Sigmoid colon (tissue), 7 donors: Measurements from ENCODE around the gene TTC12. TPM values are rescaled to one million over a fixed set of nuclear protein-coding genes. Genes with fewer than 3 reads are reported as not detected.

Experiments
- DNase-seq: peaks from one replicate; pipeline ENCODE4 v3.0.0-alpha.2; 2019
- H3K27ac ChIP-seq, 4 donors: fragments of 200-600 bp; sonication (generic); one replicate each; pipeline ENCODE4 v1.5.1; 2016 to 2019; ENCODE audit warnings: mild to moderate bottlenecking in 1 of 4
- H3K27me3 ChIP-seq, 3 donors: fragments of 200-600 bp; sonication (generic); one replicate each; pipeline ENCODE4 v1.5.1; 2019; ENCODE audit warnings: mild to moderate bottlenecking in 1 of 3
- H3K36me3 ChIP-seq, 4 donors: fragments of 200-600 bp; sonication (generic); one replicate each; pipeline ENCODE4 v1.5.1; 2016 to 2019
- H3K4me1 ChIP-seq, 4 donors: fragments of 200-600 bp; sonication (generic); one replicate each; pipeline ENCODE4 v1.5.1; 2017 to 2019
- H3K4me3 ChIP-seq, 4 donors: fragments of 200-600 bp; sonication (generic); one replicate each; pipeline ENCODE4 v1.5.1; 2017 to 2019; ENCODE audit warnings: mild to moderate bottlenecking in 2 of 4, moderate library complexity in 1 of 4
- H3K9me3 ChIP-seq, 4 donors: fragments of 200-600 bp in 3 of 4; sonication (generic) in 3 of 4; one replicate each; pipeline versions ENCODE4 v1.5.1 to v1.6.1; 2013 to 2019
- CTCF ChIP-seq, 4 experiments: fragments of 450-650 bp in 3 of 4; fragments of 200-600 bp in 1 of 4; IDR thresholded peaks; one replicate each; pipeline ENCODE4 v1.5.1; 2016 to 2019; ENCODE audit warnings: antibody characterized with exemption in 4 of 4, mild to moderate bottlenecking in 3 of 4, moderate library complexity in 2 of 4
- EP300 ChIP-seq, 4 donors: sonication (generic); formaldehyde crosslinking; IDR thresholded peaks; one replicate each; pipeline ENCODE4 v1.6.1; 2017; ENCODE audit warnings: antibody characterized with exemption in 4 of 4
- POLR2A ChIP-seq, 2 donors: fragments of 450-650 bp; IDR thresholded peaks; one replicate each; pipeline ENCODE4 v1.6.1; 2016; ENCODE audit warnings: antibody characterized with exemption in 2 of 2, mild to moderate bottlenecking in 2 of 2, moderate library complexity in 2 of 2
- POLR2AphosphoS5 ChIP-seq, 4 donors: sonication (generic); formaldehyde crosslinking; IDR thresholded peaks; one replicate each; pipeline ENCODE4 v1.6.1; 2017; ENCODE audit warnings: antibody characterized with exemption in 4 of 4
- WGBS, 2 donors: extraction: QIAGEN DNeasy Blood & Tissue Kit; methylation state at CpG; one replicate each; pipeline ENCODE4 v1.1.7; 2013; 5-methylcytosine and 5-hydroxymethylcytosine counted together
- intact Hi-C: fragments of 100-400 bp; cut with DNase I; formaldehyde crosslinking; loops from one replicate; pipeline ENCODE4 v1.15.1; 2023
- polyA plus RNA-seq, 3 donors: library from polyadenylated mRNA; stranded (reverse); fragments of 200-250 nt; gene quantifications; one replicate each; pipeline ENCODE4 v1.2.3, GENCODE V29; 2013
- total RNA-seq, 4 donors: library from RNA; depleted of rRNA; stranded (reverse); fragments of >200 nt; gene quantifications; one replicate each; pipeline ENCODE4 v1.1.0, GENCODE V29; 2016
- donor health status: healthy with polysubstance abuse.
- donor health status: Bipolar disorder and iron deficiency.
- donor health status: healthy.

Gene TTC12
- total and polyA plus RNA-seq, 7 donors: 3.6 to 22.4 (median 8.9) TPM

- Histone ChIP-seq H3K4me3 (no peak overlapping the region), H3K4me1 (no peaks in the 10 kb centered on the region), H3K9me3 (no peaks in the 10 kb centered on the region), H3K27me3 (no peaks in the 10 kb centered on the region), H3K27ac (no peak overlapping the region), H3K36me3 (no peaks in the 10 kb centered on the region)
- 90 to 91% methylated on average over 10 of the region's 10 CpGs for WGBS, 2 donors
- no peak for DNase-seq
- intact Hi-C loops: no loop called here
- no peak for TF ChIP-seq POLR2AphosphoS5 (IDR thresholded peaks at IDR 0.05)
- no peak for TF ChIP-seq CTCF (IDR thresholded peaks at IDR 0.05)
- no peak for TF ChIP-seq POLR2A (IDR thresholded peaks at IDR 0.05)
- no peak for TF ChIP-seq EP300 (IDR thresholded peaks at IDR 0.05)
These were observed 40.7 kb upstream of the TTC12 start for GRCh38 chr11:113273720-113274119.

- Histone ChIP-seq H3K36me3 (no peaks in the 10 kb centered on the region), H3K27me3 (no peaks in the 10 kb centered on the region), H3K4me3 (no peak overlapping the region), H3K4me1 (no peaks in the 10 kb centered on the region), H3K9me3 (no peaks in the 10 kb centered on the region), H3K27ac (no peak overlapping the region)
- DNase-seq: no peak
- intact Hi-C loops: no loop called here
- WGBS, 2 donors: 78 to 83% methylated on average over 19 of the region's 19 CpGs
- TF ChIP-seq POLR2A (IDR thresholded peaks at IDR 0.05) (no peak), EP300 (IDR thresholded peaks at IDR 0.05) (no peak), POLR2AphosphoS5 (IDR thresholded peaks at IDR 0.05) (no peak), CTCF (IDR thresholded peaks at IDR 0.05) (no peak)
These were observed 39.4 kb upstream of the TTC12 start for GRCh38 chr11:113274713-113275582.

GRCh38 chr11:113275602-113276001 lies 38.8 kb upstream of the TTC12 start:
- H3K4me3 ChIP-seq: no peak overlapping the region
- H3K36me3 ChIP-seq: no peaks in the 10 kb centered on the region
- intact Hi-C loops: no loop called here
- H3K9me3 ChIP-seq: no peaks in the 10 kb centered on the region
- no peaks in the 10 kb centered on the region for H3K27me3 ChIP-seq
- no peak overlapping the region for H3K27ac ChIP-seq
- WGBS, 2 donors: 69 to 80% methylated on average over 7 of the region's 7 CpGs
- TF ChIP-seq POLR2A (IDR thresholded peaks at IDR 0.05) (no peak), CTCF (IDR thresholded peaks at IDR 0.05) (no peak), POLR2AphosphoS5 (IDR thresholded peaks at IDR 0.05) (no peak), EP300 (IDR thresholded peaks at IDR 0.05) (no peak)
- DNase-seq: no peak
- H3K4me1 ChIP-seq: no peaks in the 10 kb centered on the region

GRCh38 chr11:113276466-113276865 lies 37.9 kb upstream of the TTC12 start:
- no peak overlapping the region for H3K4me3 ChIP-seq
- 92% methylated on average over 2 of the region's 2 CpGs for WGBS, 2 donors
- no peaks in the 10 kb centered on the region for H3K4me1 ChIP-seq
- no peak for DNase-seq
- H3K27me3 ChIP-seq: no peaks in the 10 kb centered on the region
- H3K27ac ChIP-seq: no peak overlapping the region
- H3K36me3 ChIP-seq: no peaks in the 10 kb centered on the region
- no peak for TF ChIP-seq POLR2AphosphoS5 (IDR thresholded peaks at IDR 0.05)
- TF ChIP-seq CTCF (IDR thresholded peaks at IDR 0.05): no peak
- no peak for TF ChIP-seq POLR2A (IDR thresholded peaks at IDR 0.05)
- TF ChIP-seq EP300 (IDR thresholded peaks at IDR 0.05): no peak
- intact Hi-C loops: no loop called here
- H3K9me3 ChIP-seq: no peaks in the 10 kb centered on the region
